GM23248 (cell line): ENCODE measurements around the gene PLA2G2A.

Experiments used
- EZH2 ChIP-seq: fragments of 200-600 bp; sonication (generic); IDR thresholded peaks from 2 replicates; pipeline ENCODE4 v1.6.1; 2018; ENCODE audit warnings: antibody characterized with exemption, mild to moderate bottlenecking; ENCODE audit not compliant: insufficient read depth, poor library complexity, severe bottlenecking
- EZH2phosphoT487 ChIP-seq: fragments of 200-600 bp; sonication (generic); IDR thresholded peaks from 2 replicates; pipeline ENCODE4 v1.6.1; 2018; ENCODE audit warnings: antibody characterized with exemption, moderate library complexity, mild to moderate bottlenecking, low read depth; ENCODE audit not compliant: insufficient read depth

DNA sequence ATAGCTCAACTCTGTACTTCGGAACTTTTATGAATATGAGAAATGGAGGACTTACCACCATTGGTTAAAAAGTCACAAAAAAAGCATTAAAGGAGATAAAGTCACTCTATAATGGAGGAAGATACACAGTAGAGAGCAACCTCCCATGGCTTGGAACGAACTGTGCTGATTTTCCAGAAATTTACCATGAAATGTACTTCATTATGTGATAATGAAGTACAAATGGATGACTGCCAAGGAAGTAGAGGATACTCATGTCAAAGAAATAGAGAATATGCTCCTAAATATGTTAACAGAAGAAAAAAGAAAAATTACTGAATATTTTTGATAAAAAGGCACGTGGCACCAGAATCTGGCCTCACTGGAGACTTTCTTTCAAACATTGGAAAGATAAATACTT is 32.4 kb downstream of the PLA2G2A start:
- no peak for TF ChIP-seq EZH2
- TF ChIP-seq EZH2phosphoT487, result no peak
